ENCODE results near the gene MAPK10.

DNA sequence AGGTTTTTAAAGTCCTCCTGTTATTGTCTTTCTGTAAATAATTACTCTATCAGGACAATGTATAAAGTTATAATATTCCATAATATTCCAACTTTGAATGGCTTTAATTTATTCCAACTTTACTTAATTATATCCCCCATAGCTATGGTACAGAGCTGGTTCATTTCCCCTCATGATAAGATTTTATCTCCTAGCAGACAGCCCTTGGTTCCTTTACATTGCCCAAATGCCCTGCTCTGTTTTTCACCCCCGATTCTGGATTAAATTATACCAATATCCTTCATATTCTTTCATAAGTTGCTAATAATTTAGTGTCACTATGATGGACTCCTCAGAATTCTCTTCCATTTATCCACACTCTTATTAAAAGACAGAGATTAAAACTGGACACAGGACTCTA, 340.5 kb downstream of the MAPK10 start:
- TF ChIP-seq, protein P1, sequence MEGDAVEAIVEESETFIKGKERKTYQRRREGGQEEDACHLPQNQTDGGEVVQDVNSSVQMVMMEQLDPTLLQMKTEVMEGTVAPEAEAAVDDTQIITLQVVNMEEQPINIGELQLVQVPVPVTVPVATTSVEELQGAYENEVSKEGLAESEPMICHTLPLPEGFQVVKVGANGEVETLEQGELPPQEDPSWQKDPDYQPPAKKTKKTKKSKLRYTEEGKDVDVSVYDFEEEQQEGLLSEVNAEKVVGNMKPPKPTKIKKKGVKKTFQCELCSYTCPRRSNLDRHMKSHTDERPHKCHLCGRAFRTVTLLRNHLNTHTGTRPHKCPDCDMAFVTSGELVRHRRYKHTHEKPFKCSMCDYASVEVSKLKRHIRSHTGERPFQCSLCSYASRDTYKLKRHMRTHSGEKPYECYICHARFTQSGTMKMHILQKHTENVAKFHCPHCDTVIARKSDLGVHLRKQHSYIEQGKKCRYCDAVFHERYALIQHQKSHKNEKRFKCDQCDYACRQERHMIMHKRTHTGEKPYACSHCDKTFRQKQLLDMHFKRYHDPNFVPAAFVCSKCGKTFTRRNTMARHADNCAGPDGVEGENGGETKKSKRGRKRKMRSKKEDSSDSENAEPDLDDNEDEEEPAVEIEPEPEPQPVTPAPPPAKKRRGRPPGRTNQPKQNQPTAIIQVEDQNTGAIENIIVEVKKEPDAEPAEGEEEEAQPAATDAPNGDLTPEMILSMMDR (conservative IDR thresholded peaks at IDR 0.05 in 1 of 2, IDR thresholded peaks at IDR 0.05 in 1 of 2; ENCODE audit: low read depth in 1 of 2, low read length in 2 of 2), result no peak
- no peak for TF ChIP-seq EZH2 (IDR thresholded peaks at IDR 0.05; ENCODE audit: low read length, missing control alignments)

Measured in fibroblast of lung (primary cell).